ENCODE results near the gene TCP11L2.
A peak's percentile ranks its signal among the peaks of the same experiment; 100 is the strongest.
"Not testable (repeated sequence)": the region's sequence is repeated elsewhere in the genome, so short reads cannot be mapped to it uniquely, and the experiment has no call there.

The TCP11L2 gene

GRCh38 chr12:106344131-106344530 lies 41.6 kb downstream of the TCP11L2 start:
- no peak for DNase-seq

GRCh38 chr12:106345746-106346145 lies 43.2 kb downstream of the TCP11L2 start:
- DNase-seq, result peak; percentile 38 to 64 (median 58)

GRCh38 chr12:106348411-106348810 lies 45.9 kb downstream of the TCP11L2 start:
- DNase-seq, result no peak

GRCh38 chr12:106353175-106353574 lies 50.6 kb downstream of the TCP11L2 start:
- DNase-seq, result no peak

- peak; percentile 95 to 97 (median 96) for DNase-seq
These were observed 55.2 kb downstream of the TCP11L2 start, which contains the start of gene POLR3B for GRCh38 chr12:106357549-106358395. TSS of gene POLR3B (plus strand) at chr12:106357748. CDS start at chr12:106357880, 132 bp downstream.

GRCh38 chr12:106358396-106359241 lies 56.1 kb downstream of the TCP11L2 start:
- DNase-seq, result peak; percentile 50 to 71 (median 63)

GRCh38 chr12:106359646-106360399 lies 57.3 kb downstream of the TCP11L2 start:
- no peak for DNase-seq

- no peak for DNase-seq
These were observed 58.0 kb downstream of the TCP11L2 start for GRCh38 chr12:106360400-106360994.

- DNase-seq, result no peak
These were observed 60.4 kb downstream of the TCP11L2 start for GRCh38 chr12:106362971-106363370.

GRCh38 chr12:106364261-106364660 lies 61.7 kb downstream of the TCP11L2 start:
- no peak for DNase-seq

GRCh38 chr12:106369624-106370346 lies 67.3 kb downstream of the TCP11L2 start:
- DNase-seq, result no peak

GRCh38 chr12:106378788-106379187 lies 76.3 kb downstream of the TCP11L2 start:
- DNase-seq, result no peak

GRCh38 chr12:106380954-106381353 lies 78.4 kb downstream of the TCP11L2 start:
- no peak for DNase-seq

GRCh38 chr12:106381866-106382265 lies 79.3 kb downstream of the TCP11L2 start:
- not testable (repeated sequence) for DNase-seq

GRCh38 chr12:106386813-106387535 lies 84.4 kb downstream of the TCP11L2 start:
- no peak for DNase-seq

GRCh38 chr12:106387848-106388377 lies 85.4 kb downstream of the TCP11L2 start:
- no peak for DNase-seq

- no peak for DNase-seq
These were observed 86.6 kb downstream of the TCP11L2 start for GRCh38 chr12:106389151-106389550.

GRCh38 chr12:106392759-106393158 lies 90.2 kb downstream of the TCP11L2 start:
- DNase-seq, result no peak

All from suppressor macrophage (primary cell).